Activated CD8-positive, alpha-beta memory T cell treated with anti-CD3 and anti-CD28 coated beads for 24 hours (primary cell): Measurements from ENCODE around the gene PPT1.
"Not testable (repeated sequence)": the region's sequence is repeated elsewhere in the genome, so short reads cannot be mapped to it uniquely, and the experiment has no call there.

Experiments
- DNase-seq: peaks from one replicate; pipeline ENCODE4 v3.0.0-alpha.2; 2020

Gene PPT1

GRCh38 chr1:40053138-40053887 lies 43.7 kb downstream of the PPT1 start:
- peak; percentile 43 for DNase-seq

GRCh38 chr1:40050863-40051262 lies 46.2 kb downstream of the PPT1 start:
- peak; percentile 35 for DNase-seq

GRCh38 chr1:40049725-40050124 lies 47.3 kb downstream of the PPT1 start:
- DNase-seq, result peak; percentile 57

GRCh38 chr1:40047769-40048168 lies 49.3 kb downstream of the PPT1 start:
- DNase-seq, result peak; percentile 45

- no peak for DNase-seq
These were observed 49.8 kb downstream of the PPT1 start for GRCh38 chr1:40047276-40047675.

GRCh38 chr1:40045766-40046165 lies 51.3 kb downstream of the PPT1 start:
- peak; percentile 43 for DNase-seq

GRCh38 chr1:40045182-40045581 lies 51.9 kb downstream of the PPT1 start:
- DNase-seq, result peak; percentile 50

- DNase-seq, result no peak
These were observed 52.9 kb downstream of the PPT1 start for GRCh38 chr1:40044110-40044509.

GRCh38 chr1:40042341-40042740 lies 54.7 kb downstream of the PPT1 start:
- peak; percentile 49 for DNase-seq

- DNase-seq, result no peak
These were observed 55.6 kb downstream of the PPT1 start for GRCh38 chr1:40041466-40041838.

- peak; percentile 100 for DNase-seq
These were observed 56.3 kb downstream of the PPT1 start, which contains the start of gene CAP1 for GRCh38 chr1:40040511-40041465. TSS of gene CAP1 (plus strand) at chr1:40040729. CDS start at chr1:40059347, 18,618 bp downstream.

- peak; percentile 88 for DNase-seq
These were observed 57.1 kb downstream of the PPT1 start for GRCh38 chr1:40039757-40040510.

GRCh38 chr1:40039245-40039756 lies 57.8 kb downstream of the PPT1 start:
- no peak for DNase-seq

- DNase-seq, result no peak
These were observed 58.4 kb downstream of the PPT1 start for GRCh38 chr1:40038697-40039096.

GRCh38 chr1:40037254-40037653 lies 59.8 kb downstream of the PPT1 start:
- DNase-seq, result not testable (repeated sequence)

- no peak for DNase-seq
These were observed 60.5 kb downstream of the PPT1 start for GRCh38 chr1:40036574-40036973.

GRCh38 chr1:40034869-40035268 lies 62.2 kb downstream of the PPT1 start:
- DNase-seq, result no peak

GRCh38 chr1:40032240-40032891 lies 64.7 kb downstream of the PPT1 start:
- DNase-seq, result no peak

- DNase-seq, result no peak
These were observed 66.4 kb downstream of the PPT1 start for GRCh38 chr1:40030528-40031135.

GRCh38 chr1:40029608-40030007 lies 67.4 kb downstream of the PPT1 start:
- DNase-seq, result no peak

GRCh38 chr1:40027647-40028046 lies 69.4 kb downstream of the PPT1 start:
- DNase-seq, result no peak

GRCh38 chr1:40024671-40025070 lies 72.4 kb downstream of the PPT1 start:
- DNase-seq, result no peak
